ENCODE data around the gene NKAIN2.

NKAIN2 gene

DNA sequence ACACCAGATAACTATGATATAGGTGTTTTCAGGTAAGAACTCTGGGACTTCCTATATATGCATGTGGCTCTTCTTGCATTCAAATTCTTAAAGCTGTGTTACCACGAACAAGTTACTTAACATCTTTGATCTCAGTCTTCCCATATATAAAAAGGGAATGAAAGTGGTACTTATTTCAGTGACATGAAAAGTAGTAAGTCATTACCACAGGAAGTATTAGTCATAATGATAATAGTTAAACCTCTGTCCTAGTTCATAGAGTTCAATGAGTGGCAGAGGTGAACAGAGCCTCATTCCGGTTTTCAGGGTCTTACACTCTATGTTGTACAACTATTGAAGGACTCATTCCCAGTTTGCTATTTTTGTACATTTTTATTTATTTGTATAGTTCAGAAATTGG, 237.0 kb downstream of the NKAIN2 start:
- no peak for FAIRE-seq

DNA sequence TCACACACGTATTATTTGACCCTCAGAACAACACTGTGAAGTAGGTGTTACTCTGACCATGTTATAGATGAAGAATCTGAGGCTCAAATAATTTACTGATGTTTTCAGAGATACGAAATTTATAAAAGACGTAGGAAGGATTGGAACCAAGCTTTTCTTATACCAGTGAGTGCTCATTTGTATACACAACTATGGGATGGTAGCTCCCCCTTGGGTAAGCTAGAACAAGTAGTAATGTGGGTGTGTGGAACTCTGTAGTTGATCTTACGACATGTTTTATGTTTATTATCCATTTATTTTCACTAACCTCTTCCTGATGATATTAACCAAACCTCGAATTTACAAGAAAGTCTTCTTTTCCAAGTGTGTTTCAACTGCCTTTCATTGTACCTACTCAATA, 248.5 kb downstream of the NKAIN2 start:
- FAIRE-seq: no peak

DNA sequence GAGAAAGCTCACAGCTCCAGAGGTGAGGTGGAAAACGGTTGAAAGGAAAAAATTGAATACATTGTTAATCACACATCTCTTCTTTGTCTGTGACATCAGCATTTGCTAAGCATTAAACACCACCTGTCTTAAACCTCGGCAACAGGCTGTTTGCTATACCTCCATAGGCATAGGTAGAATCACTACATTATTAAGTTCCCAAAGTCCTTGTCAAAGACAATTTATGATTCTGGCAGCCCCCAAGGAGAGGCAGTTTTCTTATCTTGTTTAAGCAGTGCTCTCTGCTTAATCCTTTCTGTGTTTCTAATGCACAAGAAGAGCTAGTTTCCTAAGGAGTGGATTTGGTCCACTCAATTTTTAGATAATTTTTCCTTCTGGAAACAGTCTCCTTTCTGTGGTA, 249.7 kb downstream of the NKAIN2 start:
- FAIRE-seq: no peak

DNA sequence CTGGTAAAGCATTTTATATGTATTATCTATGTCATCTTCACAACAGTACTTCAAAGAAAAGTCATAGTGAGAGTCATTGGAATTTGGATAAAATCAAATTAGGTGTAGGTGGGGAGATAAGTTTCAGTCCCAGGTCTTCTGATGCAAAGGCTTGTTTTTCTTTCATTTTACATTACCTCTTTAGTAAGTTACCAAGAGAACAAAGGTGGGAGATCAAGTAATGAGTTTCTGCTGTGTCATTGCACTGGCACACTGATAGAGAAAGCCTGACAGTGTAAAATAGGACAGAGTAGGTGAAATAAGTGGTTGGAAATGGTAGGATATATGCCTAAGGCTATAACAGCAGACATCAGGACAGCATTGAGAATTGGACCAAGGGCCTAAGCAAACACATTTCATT, 250.4 kb downstream of the NKAIN2 start:
- no peak for FAIRE-seq

DNA sequence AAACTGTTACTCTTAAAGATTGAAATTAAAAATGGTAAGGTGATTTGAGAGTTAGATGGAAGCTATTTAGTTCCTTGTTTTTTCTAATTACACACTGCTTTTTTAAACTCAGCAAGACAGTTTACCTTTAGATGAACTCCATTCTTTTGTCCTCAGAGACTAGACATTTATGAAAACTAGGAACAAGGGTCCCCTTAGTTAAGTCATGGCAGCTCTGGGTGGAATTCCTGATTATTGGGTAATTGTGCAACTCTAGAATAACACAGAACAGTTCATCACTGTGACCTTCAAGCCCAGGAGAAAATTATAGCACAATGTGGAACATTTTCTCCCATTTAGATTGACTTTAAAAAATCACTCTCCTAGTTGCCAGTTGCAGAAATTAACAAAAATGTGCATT, 251.7 kb downstream of the NKAIN2 start:
- no peak for FAIRE-seq

DNA sequence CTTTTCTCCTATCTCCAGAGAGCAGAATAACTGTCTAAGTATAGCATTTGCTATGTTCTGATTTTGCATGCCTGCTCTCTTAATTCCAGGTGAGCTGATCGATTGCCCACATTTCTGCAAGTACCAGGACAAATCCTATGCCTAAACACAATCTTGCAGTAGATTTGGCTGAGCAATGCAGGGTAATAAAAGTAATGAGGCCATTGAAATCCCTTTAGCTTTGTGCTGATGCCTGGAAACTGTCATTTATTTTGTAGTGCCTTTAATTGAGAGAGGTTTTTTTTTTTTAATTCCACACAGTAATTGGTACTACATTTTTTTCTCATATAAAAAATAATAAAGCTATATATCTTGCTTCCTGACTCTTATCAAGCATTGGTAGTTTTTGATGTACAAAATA, 252.3 kb downstream of the NKAIN2 start:
- FAIRE-seq: no peak

DNA sequence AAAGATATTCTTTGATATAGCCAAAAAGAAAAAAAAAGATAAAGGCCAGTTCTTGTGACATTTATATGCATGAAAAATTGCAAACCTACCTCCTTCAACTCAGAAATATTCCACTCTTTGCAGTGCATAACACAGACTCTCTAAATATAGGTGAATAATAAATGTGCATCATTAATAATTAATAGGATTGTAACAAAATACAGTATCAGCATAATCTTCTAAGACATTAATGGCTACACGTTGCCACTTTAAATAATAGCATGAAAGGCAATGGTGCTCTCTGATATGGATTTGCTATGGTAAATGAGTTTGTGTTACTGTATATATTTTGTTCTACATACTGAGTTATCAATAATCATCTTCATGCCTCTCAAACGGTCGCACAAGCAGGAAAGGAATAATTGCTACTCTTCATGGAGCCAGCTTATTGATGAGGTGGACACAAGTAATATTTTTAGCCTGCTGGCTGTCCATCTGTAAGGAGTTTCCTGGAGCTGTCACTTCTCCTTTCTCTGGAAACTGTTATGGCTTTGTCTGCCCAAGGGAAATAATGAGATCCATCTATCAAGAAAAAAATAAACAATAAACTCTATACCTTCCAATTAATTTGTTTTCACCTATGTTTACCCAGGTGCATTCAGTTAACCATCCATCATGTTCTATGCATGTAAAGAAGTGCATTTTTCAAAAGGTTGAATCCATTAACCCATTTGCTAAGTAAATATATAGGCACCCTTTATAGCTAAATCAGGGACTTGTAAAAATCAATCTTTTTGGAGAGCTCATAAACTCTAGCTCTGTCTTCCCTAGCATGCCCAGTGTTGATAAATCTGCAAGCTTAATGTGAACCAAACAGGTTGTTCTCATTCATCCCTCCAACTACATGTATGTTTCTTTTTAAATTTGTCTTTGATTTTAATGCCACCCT, 253.0 kb downstream of the NKAIN2 start:
- FAIRE-seq: no peak

DNA sequence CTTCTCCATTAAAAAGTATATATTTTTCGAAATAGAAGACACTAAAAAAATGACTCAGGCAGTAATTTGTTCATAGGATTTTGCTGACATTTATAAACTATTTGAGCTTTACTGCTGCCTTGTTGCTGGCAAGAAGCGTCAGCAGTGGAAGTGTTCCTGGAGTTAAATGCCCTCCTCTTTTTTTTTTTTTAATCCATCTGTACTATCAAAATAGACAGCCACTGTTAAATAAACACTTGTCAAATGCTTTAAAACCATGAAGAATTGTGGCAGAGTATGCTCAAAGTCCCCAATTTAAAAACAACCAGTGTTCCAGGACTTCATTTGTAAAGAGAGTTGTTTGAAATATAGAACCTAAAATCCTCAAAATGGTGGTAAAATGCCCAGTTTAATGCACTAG, 253.8 kb downstream of the NKAIN2 start:
- FAIRE-seq: no peak

DNA sequence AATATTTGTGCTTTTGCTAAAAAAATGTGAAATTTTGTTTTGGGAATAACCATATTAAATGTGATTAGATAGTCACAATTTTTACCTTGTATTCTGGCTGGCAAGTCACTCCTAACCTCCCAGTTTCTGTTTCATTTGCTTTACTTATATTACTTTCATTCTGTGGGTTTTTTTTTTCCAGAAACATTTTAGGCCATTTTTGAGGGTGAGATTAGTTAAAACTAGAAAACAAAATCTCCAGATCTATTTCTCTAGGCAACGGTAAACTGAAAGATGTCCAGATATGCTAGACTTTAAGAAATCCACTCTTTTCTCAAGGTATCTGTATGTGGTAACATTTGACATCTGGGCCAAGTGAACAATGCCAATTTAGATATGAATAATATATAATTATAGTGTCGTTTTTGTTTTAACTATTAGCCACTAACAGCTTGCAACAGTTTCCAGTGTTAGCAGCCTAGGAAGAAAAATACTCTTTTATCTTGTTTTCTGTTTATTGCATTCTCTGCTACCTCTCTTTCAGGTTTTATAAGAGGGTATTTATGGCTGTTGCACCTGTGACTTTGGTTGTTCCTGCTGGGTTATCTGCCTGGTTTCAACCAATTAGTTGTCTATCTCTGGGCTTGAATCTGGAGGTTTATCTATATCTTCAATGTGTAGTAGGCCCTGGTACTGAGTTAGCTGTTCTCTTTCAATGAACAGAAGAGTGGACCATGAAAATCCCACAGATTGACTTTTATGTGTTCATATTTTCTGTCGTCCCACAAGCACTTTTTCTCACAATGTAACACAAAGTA, 260.9 kb downstream of the NKAIN2 start:
- no peak for FAIRE-seq

DNA sequence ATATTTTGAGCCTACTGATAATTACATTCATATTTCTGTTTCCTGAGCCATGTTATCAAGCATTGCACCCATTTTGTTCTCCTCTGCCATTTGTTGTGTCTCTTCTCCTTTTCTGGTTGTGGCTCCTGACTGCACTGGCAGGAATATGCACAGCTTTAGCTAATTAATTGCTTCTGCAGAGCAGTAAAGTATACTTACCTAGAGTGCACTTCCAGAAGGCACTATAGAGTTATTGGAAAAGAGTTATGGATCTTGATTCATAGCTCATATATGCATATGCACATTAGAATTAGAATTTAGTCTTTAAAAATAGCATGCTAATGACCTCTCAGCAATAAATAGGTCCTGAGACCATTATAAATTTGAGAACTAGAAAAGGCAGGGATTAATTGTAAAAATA, 262.6 kb downstream of the NKAIN2 start:
- no peak for FAIRE-seq

DNA sequence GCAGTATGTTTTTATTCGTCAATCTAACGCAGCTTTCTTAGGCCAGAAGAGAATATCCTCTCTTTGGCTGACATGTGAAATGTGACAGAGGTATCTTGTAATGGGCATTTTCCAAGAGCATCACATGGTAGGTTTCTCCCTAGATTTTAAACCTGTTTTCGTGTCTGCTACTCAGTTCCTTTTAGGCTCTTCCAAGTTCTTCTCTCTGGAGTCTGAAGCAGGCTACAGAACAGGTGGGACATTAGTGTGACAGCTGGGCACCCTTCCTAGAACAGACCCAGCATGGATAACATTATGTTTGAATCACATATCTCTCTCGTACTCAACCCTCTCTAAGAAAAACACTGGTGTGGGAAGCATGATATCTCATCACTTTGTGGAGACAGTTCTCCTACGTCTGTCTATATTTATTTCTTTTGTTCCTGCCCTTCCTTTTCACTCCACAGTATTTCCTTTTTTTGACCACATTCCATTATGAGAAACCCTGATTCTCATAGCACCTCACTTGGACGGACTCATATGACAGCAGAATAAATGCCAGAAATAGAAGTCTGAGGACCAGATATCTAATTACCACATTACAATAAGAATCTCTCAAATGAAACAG, 263.4 kb downstream of the NKAIN2 start:
- FAIRE-seq: no peak

DNA sequence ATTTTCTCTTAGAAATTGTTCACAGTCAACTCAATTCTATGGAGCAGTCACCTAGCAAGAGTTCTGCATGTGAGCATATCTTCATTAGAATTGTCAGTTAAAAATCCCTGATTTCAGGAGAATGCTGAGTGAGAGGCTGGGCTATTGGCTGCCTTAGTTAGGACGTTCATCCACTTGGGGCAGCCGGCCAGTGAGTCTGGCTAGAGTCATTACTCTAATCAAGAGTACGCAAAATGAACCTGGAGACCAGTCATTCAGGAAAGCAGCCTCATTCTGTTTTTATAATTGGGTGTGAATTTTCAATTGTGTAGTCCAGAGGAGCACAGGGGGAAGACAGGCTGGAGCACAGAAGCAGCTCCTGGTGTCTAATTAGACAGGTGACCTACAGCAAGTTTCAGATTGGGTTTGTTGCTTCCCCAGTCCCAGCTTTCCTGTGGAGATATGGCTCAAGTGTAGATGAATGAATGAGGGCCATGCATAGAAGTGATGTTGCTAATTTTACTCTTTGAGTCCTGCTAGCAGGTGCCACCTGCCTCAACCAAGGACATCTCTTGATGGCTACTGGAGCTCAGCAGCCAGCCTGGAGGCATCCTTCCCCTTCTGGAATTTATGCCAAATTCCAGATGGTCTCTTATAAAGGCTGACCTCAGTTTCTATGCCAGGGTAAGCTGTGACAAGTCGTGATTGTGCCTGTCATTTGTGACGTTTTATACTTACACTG, 265.7 kb downstream of the NKAIN2 start:
- FAIRE-seq: no peak

DNA sequence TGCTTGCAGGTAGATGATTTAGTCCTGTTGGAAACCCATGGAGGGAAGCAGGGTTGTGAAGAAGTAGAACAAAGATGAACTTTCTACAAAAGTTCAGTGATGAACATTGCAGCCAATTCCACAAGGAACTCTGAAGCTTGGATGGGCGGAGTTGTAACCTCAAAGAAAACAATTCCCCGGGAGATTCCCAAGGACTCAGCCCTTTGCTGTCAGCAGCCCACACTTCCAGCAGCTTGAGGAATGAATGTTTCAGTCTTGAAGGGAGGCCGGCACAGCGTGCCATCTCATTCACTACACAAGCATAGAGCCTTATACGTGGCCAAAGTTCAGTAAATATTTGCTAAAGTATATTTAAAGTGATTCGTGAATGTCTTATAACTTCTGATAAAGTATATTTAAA, 269.4 kb downstream of the NKAIN2 start:
- no peak for FAIRE-seq

DNA sequence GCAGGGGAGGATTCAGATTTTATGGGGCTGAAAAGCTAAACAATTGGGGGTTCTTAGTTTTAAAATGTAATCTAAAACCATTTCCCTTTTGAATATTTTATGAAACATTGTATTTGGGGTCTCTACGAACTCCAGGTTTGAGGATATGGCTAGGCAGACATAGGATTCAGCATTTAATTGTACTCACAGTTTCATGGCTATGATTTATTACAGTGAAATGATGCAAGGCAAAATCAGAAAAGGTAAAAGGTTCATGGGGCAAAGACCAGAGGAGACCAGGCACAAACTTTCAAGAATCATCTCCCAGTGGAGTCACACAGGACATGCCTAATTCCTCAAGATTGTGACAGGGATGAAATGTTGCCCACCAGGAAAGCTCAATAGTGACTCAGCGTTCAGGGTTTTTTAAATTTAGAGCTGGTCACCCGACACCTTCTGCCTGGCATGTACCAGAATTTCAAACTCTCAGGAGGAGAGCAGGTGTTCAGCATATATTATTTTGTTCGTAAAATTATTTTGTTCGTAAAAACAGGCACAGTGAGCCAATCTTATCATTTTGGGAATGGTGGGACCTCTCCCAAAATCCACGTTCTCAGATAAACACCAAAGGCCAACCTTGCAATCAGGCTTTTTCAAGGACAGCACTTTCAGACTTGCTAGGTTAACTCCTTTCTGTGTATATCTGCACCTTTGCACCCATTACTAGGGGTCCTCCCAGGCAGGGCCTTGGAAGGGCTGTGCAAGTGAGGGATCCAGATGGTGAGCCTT, 270.3 kb downstream of the NKAIN2 start:
- no peak for FAIRE-seq

DNA sequence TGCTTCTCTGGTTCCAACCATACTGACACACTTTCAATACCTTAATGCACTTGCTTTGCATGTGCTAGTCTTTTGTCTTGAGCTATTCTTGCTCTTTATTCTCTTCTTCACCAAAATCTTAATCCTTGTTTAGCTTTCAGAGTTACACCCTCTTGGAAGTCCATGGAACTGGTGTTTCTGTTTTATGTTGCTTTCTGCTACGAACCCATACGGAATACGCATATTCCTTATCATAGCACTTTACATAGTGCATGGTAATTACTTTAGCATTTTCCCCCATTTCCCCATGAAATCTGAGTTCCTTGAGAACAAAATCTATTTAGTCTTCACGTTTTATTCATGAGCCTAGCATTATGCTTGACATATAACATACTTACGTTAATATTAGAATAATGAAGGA, 270.9 kb downstream of the NKAIN2 start:
- no peak for FAIRE-seq

DNA sequence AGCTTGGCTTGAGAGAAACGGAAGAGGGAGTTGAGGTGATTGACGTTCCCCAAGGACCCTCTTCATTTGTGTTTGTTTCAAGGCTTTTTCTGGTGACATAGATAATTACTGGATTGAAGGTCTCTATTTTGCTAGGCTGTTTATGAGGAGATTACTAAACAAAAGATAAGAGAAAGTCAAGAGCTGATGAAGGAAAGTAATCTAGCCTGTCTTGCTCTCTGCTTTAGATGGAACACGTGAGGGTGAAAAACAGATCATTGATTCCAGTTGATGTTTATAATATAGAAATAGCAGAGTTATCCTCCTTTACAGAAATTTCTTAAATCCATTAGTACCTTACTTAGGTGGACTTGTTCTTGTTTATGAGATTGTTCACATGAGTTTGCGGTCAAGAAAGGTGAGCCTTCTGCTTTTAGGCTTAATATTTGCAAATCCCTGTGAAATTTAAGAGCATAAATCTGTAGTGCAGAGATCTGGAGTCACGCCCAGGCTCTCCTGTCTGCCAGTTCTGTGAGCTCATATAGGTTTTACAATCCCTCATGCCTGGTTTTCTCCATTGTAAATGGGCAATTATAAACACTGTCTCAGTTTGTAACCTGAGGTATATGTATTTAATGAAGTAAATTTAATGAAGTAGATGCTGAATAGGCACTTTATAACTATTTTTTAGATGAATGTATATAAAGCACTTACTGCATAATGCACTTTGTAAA, 272.8 kb downstream of the NKAIN2 start:
- FAIRE-seq: no peak

DNA sequence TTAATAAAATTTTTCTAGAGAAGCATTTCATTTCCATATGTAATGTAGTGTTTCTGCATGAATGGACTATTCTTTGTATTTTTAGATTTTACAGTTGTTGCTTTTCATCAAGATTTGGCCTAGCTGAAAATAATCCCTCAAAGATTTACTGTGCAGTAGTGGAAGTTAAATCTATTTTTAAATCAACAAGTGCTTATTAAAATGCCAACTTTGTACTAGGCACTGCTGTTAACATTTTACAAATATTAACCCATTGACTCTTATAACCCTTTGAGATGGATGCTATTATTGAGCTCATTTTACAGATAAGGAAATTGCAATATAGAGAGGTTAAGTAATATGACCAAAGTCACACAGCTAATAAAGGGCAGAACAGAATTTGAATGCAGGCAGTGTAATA, 274.5 kb downstream of the NKAIN2 start:
- no peak for FAIRE-seq

DNA sequence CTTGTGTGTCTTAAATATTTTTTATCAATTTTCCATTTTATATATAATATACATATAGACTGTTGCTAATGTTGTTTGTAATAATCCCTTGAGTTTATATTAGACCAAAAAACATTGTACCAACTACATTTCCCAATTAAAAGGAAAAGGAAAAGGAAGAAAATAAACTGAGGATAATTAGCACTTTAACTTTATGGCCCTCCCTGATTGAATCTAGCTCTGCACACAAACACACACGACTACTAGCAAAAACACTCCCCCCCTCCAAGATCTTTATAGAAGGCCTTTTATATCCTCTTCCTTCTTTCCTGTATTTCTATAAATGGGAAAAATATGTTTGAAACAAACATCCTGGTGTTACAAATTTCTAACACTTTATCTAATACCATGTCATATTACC, 276.8 kb downstream of the NKAIN2 start:
- no peak for FAIRE-seq

DNA sequence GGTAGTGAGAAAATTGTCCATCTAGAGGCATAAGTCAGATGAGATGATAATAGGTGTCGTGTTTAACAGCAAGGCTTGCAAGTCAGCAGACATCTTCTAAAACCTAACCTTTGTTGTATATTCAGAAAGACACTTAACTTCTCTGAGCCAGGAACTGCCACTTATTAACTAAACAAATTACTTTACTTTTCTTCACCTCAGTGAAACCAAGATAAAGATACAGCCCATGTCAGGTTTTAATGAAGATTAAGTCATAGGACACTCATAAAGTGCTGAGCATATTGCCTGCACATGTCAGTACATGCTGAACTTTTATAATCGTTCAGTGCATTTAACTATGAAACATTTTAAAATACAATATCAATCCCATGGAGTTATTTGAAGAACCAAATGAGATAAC, 286.8 kb downstream of the NKAIN2 start:
- no peak for FAIRE-seq

DNA sequence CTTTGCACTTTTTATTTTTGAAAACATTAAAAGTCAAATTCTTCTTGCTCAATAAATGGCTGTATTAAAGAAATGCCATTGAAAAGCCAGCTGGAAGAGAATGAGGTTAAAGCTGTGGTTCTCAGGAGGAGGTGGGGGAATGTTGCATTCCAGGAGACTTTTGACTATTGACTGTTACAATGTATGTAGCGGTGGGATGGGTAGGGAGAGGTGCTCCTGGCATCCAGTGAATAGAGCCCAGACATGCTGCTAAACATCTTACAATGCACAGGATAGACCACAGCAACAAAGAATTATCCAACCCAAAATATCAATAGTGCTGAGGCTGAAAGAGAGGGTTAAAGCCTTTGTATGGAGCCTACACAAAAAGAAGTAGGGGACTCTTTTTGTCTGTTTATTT, 295.9 kb downstream of the NKAIN2 start:
- no peak for FAIRE-seq

DNA sequence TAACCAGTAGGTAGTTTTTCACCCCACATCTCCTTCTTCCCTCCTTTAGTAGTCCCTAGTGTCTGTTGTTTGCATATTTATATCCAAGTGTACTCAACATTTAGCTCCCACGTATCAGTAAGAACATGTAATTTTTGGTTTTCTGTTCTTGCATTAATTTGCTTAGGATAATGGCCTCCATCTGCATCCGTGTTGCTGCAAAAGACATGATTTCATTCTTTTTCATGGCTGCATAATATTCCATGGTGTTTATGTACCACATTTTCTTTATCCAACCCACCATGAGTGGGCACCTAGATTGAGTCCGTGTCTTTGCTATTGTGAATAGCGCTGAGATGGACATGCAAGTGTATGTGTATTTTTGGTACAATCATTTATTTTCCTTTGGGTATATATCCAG, 306.8 kb downstream of the NKAIN2 start:
- no peak for FAIRE-seq

DNA sequence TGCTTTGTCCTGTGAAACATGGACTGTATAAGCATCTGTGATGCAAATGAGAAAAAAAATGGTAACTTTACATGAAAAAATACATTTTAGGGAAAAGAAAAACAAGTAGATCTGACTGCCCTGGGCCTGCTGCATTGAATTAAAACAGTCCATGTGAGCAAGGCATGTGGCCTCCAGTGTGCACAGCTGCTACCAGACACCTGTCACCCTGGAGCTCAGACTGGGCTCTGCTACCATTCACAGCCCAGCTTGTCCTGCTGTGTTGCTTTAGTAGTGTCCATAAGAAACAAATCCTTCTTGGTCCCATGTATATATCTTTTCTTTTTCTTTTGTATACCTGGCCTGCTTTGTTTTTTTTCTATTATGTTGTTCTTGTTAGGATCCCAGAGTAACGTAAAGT, 315.9 kb downstream of the NKAIN2 start:
- no peak for FAIRE-seq

All from G401.6 (cell line).